HepG2 (cell line): ENCODE results near the gene DPF1. TPM values are rescaled to one million over a fixed set of nuclear protein-coding genes. Genes with fewer than 3 reads are reported as not detected.

Experiments used
- ASH2L ChIP-seq: fragments of 300-600, 200-600 bp; sonication (generic); IDR thresholded peaks from 2 replicates; pipeline ENCODE4 v1.7.0; 2017; ENCODE audit warnings: low read depth, mild to moderate bottlenecking, moderate library complexity, mixed read lengths, low read length; ENCODE audit not compliant: insufficient read length
- DNMT3B ChIP-seq: conservative IDR thresholded peaks from 2 replicates; pipeline ENCODE4 v1.6.1; 2016; ENCODE audit warnings: missing biosample characterization, control low read depth
- HHEX ChIP-seq: IDR thresholded peaks from 2 replicates; pipeline ENCODE4 v1.6.1; 2016; ENCODE audit warnings: control low read depth
- HNF4G ChIP-seq, 2 experiments: sonication (generic) in 1 of 2; formaldehyde crosslinking in 1 of 2; IDR thresholded peaks; 2 replicates each; pipeline versions ENCODE4 v1.4.0 to v1.6.1; 2011 to 2020; ENCODE audit warnings: borderline replicate concordance in 2 of 2, low read depth in 2 of 2, mild to moderate bottlenecking in 2 of 2, low read length in 1 of 2, missing genetic modification reagents in 1 of 2, moderate library complexity in 1 of 2
- SKI ChIP-seq: fragments of 450-650 bp; IDR thresholded peaks from one replicate; pipeline ENCODE4 v1.6.1; 2018; ENCODE audit warnings: mild to moderate bottlenecking; ENCODE audit not compliant: partially characterized antibody
- SMARCE1 ChIP-seq: fragments of 450-650 bp; IDR thresholded peaks from 2 replicates; pipeline ENCODE4 v1.6.1; 2017; ENCODE audit warnings: borderline replicate concordance
- ZBTB20 ChIP-seq: sonication (generic); formaldehyde crosslinking; IDR thresholded peaks from 2 replicates; pipeline ENCODE4 v1.8.1; 2023; ENCODE audit warnings: missing genetic modification reagents, low read depth, mild to moderate bottlenecking, borderline replicate concordance
- ZEB1 ChIP-seq: IDR thresholded peaks from 2 replicates; pipeline ENCODE4 v1.6.1; 2012; ENCODE audit warnings: mild to moderate bottlenecking, low read depth, inconsistent platforms; ENCODE audit not compliant: insufficient replicate concordance
- ZMYM3 ChIP-seq: sonication (generic); formaldehyde crosslinking; IDR thresholded peaks from 2 replicates; pipeline ENCODE4 v1.5.1; 2020; ENCODE audit warnings: mild to moderate bottlenecking, missing genetic modification reagents
- ZNF33A ChIP-seq: sonication (generic); formaldehyde crosslinking; IDR thresholded peaks from 2 replicates; pipeline ENCODE4 v1.5.1; 2020; ENCODE audit warnings: missing genetic modification reagents, mild to moderate bottlenecking, moderate library complexity, borderline replicate concordance
- ZNF432 ChIP-seq: sonication (generic); formaldehyde crosslinking; IDR thresholded peaks from 2 replicates; pipeline ENCODE4 v1.5.0; 2020; ENCODE audit warnings: missing genetic modification reagents, mild to moderate bottlenecking, borderline replicate concordance
- ZNF501 ChIP-seq: sonication (generic); formaldehyde crosslinking; IDR thresholded peaks from 2 replicates; pipeline ENCODE4 v1.5.1; 2020; ENCODE audit warnings: mild to moderate bottlenecking, moderate library complexity, missing genetic modification reagents
- ZNF567 ChIP-seq: sonication (generic); formaldehyde crosslinking; IDR thresholded peaks from 2 replicates; pipeline ENCODE4 v1.8.1; 2023; ENCODE audit warnings: mild to moderate bottlenecking, missing genetic modification reagents, borderline replicate concordance
- polyA plus RNA-seq, 8 experiments: library from polyadenylated mRNA; depleted of rRNA in 3 of 8; stranded (reverse) in 7 of 8; unstranded in 1 of 8; fragments of >200 nt; fragmentation: Illumina TruSeq in 4 of 8; extraction: Trizol in 4 of 8; gene quantifications; 2 replicates each; pipeline versions ENCODE4 v1.2.1 to v1.2.3, GENCODE V29; 2011 to 2016; ENCODE audit warnings: low read depth in 4 of 8, missing spikeins in 1 of 8, mixed read lengths in 1 of 8; ENCODE audit not compliant: insufficient read depth in 1 of 8
- total RNA-seq, 5 experiments: library from RNA; depleted of rRNA; stranded (reverse); fragments of >200 nt; fragmentation: Illumina TruSeq; extraction: Trizol; gene quantifications; 2 replicates each; pipeline ENCODE4 v1.2.3, GENCODE V29; 2016; ENCODE audit warnings: low read depth in 1 of 5
- TF ChIP-seq, protein P1 (sequence below): sonication (generic); formaldehyde crosslinking; conservative IDR thresholded peaks from 2 replicates; pipeline ENCODE4 v1.4.0; 2020; ENCODE audit warnings: mild to moderate bottlenecking, missing genetic modification reagents, moderate library complexity
- TF ChIP-seq, protein P2 (sequence below): IDR thresholded peaks from 2 replicates; pipeline ENCODE4 v1.6.1; 2016; ENCODE audit warnings: low read depth, missing genetic modification reagents, missing compliant biosample characterization
- TF ChIP-seq, protein P3 (sequence below): IDR thresholded peaks from 2 replicates; pipeline ENCODE4 v1.6.1; 2012; ENCODE audit warnings: inconsistent platforms
- TF ChIP-seq, protein P4 (sequence below): sonication (generic); formaldehyde crosslinking; IDR thresholded peaks from 2 replicates; pipeline ENCODE4 v1.9.0; 2022; ENCODE audit warnings: missing genetic modification reagents, mild to moderate bottlenecking, borderline replicate concordance

The DPF1 gene
- total and polyA plus RNA-seq, 2 of the 13 experiments (the other 11 are each of a cell fraction or from before 2014, with no cell fraction given) = 1.0 to 3.2 TPM

DNA sequence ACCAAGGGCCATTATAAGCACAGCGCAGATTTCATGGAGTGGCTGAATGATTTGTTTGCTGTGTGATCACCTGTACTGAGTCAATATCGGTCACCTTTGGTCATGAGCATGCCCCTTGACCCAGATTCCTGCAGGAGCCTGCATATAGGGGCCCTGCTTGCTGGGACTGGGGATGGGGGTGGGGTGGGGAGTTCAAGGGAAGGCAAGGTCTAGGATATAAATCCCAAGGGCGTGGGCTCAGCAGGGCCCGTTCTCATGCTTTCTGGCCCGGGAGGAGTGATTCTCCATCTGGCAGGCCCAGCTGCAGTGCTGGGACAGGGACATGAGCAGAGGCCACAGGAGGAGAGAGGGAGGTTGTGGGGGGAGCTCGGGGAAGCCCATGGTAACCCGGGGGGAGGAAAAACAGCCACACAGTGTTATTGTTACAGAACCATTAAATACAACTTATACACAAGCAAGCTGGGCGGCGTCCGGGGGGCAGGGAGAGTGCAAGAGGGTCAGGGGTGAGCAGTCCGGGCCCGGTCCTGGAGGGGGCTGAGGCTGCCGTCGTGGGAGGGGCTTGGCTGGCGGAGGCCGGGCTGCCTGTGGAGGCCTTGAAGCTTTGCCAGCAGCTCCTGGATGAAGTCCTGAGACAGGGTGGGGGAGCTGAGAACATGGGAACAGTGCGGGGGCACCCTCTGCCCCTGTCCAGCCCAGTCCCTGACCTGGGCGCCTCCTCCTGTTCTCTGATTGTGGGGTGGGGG is 27.0 kb upstream of the DPF1 start (continued):
- TF ChIP-seq ASH2L (peak; percentile 15), ZNF501 (CRISPR knock-in tag) (peak; percentile 59), HNF4G (IDR thresholded peaks at IDR 0.05; ENCODE audit: borderline replicate concordance, low read depth, low read length) (peak; percentile 81; the same call in 1 of the 2 replicates), HNF4G (CRISPR knock-in tag; IDR thresholded peaks at IDR 0.05; ENCODE audit: borderline replicate concordance, low read depth) (0 out of 2 replicates have a peak, but pooled peaks have one; percentile 47), ZMYM3 (CRISPR knock-in tag) (peak; percentile 54; the same call in 1 of the 2 replicates), ZNF33A (CRISPR knock-in tag) (no peak), HHEX (peak; percentile 98), ZNF432 (CRISPR knock-in tag) (no peak), ZEB1 (peak; percentile 94), SKI (peak; percentile 45), DNMT3B (CRISPR knock-in tag) (no peak), ZNF567 (no peak), ZBTB20 (no peak), SMARCE1 (no peak)
- TF ChIP-seq, protein P1, sequence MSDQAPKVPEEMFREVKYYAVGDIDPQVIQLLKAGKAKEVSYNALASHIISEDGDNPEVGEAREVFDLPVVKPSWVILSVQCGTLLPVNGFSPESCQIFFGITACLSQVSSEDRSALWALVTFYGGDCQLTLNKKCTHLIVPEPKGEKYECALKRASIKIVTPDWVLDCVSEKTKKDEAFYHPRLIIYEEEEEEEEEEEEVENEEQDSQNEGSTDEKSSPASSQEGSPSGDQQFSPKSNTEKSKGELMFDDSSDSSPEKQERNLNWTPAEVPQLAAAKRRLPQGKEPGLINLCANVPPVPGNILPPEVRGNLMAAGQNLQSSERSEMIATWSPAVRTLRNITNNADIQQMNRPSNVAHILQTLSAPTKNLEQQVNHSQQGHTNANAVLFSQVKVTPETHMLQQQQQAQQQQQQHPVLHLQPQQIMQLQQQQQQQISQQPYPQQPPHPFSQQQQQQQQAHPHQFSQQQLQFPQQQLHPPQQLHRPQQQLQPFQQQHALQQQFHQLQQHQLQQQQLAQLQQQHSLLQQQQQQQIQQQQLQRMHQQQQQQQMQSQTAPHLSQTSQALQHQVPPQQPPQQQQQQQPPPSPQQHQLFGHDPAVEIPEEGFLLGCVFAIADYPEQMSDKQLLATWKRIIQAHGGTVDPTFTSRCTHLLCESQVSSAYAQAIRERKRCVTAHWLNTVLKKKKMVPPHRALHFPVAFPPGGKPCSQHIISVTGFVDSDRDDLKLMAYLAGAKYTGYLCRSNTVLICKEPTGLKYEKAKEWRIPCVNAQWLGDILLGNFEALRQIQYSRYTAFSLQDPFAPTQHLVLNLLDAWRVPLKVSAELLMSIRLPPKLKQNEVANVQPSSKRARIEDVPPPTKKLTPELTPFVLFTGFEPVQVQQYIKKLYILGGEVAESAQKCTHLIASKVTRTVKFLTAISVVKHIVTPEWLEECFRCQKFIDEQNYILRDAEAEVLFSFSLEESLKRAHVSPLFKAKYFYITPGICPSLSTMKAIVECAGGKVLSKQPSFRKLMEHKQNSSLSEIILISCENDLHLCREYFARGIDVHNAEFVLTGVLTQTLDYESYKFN (CRISPR knock-in tag) = peak; percentile 87
- TF ChIP-seq, protein P2, sequence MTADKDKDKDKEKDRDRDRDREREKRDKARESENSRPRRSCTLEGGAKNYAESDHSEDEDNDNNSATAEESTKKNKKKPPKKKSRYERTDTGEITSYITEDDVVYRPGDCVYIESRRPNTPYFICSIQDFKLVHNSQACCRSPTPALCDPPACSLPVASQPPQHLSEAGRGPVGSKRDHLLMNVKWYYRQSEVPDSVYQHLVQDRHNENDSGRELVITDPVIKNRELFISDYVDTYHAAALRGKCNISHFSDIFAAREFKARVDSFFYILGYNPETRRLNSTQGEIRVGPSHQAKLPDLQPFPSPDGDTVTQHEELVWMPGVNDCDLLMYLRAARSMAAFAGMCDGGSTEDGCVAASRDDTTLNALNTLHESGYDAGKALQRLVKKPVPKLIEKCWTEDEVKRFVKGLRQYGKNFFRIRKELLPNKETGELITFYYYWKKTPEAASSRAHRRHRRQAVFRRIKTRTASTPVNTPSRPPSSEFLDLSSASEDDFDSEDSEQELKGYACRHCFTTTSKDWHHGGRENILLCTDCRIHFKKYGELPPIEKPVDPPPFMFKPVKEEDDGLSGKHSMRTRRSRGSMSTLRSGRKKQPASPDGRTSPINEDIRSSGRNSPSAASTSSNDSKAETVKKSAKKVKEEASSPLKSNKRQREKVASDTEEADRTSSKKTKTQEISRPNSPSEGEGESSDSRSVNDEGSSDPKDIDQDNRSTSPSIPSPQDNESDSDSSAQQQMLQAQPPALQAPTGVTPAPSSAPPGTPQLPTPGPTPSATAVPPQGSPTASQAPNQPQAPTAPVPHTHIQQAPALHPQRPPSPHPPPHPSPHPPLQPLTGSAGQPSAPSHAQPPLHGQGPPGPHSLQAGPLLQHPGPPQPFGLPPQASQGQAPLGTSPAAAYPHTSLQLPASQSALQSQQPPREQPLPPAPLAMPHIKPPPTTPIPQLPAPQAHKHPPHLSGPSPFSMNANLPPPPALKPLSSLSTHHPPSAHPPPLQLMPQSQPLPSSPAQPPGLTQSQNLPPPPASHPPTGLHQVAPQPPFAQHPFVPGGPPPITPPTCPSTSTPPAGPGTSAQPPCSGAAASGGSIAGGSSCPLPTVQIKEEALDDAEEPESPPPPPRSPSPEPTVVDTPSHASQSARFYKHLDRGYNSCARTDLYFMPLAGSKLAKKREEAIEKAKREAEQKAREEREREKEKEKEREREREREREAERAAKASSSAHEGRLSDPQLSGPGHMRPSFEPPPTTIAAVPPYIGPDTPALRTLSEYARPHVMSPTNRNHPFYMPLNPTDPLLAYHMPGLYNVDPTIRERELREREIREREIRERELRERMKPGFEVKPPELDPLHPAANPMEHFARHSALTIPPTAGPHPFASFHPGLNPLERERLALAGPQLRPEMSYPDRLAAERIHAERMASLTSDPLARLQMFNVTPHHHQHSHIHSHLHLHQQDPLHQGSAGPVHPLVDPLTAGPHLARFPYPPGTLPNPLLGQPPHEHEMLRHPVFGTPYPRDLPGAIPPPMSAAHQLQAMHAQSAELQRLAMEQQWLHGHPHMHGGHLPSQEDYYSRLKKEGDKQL (CRISPR knock-in tag) = peak; percentile 90
- TF ChIP-seq, protein P3, sequence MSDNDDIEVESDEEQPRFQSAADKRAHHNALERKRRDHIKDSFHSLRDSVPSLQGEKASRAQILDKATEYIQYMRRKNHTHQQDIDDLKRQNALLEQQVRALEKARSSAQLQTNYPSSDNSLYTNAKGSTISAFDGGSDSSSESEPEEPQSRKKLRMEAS = peak; percentile 44; the same call in 1 of the 2 replicates
- TF ChIP-seq, protein P4, sequence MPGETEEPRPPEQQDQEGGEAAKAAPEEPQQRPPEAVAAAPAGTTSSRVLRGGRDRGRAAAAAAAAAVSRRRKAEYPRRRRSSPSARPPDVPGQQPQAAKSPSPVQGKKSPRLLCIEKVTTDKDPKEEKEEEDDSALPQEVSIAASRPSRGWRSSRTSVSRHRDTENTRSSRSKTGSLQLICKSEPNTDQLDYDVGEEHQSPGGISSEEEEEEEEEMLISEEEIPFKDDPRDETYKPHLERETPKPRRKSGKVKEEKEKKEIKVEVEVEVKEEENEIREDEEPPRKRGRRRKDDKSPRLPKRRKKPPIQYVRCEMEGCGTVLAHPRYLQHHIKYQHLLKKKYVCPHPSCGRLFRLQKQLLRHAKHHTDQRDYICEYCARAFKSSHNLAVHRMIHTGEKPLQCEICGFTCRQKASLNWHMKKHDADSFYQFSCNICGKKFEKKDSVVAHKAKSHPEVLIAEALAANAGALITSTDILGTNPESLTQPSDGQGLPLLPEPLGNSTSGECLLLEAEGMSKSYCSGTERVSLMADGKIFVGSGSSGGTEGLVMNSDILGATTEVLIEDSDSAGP (CRISPR knock-in tag) = peak; percentile 18; the same call in 1 of the 2 replicates
